ENCODE results near the gene DRD2.

Gene DRD2

GRCh38 chr11:113407163-113407562 is 68.0 kb downstream of the DRD2 start:
- no peak overlapping the region for H3K4me3 ChIP-seq (ENCODE audit: insufficient read depth, low read length, poor library complexity, severe bottlenecking)
- no peak overlapping the region for H3K27ac ChIP-seq (ENCODE audit: low read depth, low read length)
- H3K4me2 ChIP-seq (ENCODE audit: low read depth, low read length, poor library complexity, severe bottlenecking), result no peak overlapping the region

GRCh38 chr11:113405724-113406478 is 69.3 kb downstream of the DRD2 start:
- Histone ChIP-seq H3F3A (ENCODE audit: insufficient read depth) (no peaks in the 10 kb centered on the region), H3K9me3 (ENCODE audit: insufficient read depth, low read length) (no peaks in the 10 kb centered on the region), H2AFZ (ENCODE audit: low read depth, low read length, severe bottlenecking) (no peak overlapping the region), H3K27ac (ENCODE audit: low read depth, low read length) (no peak overlapping the region), H3K36me3 (ENCODE audit: low read length) (no peaks in the 10 kb centered on the region), H3K79me2 (ENCODE audit: insufficient read depth, low read length) (no peaks in the 10 kb centered on the region), H3K4me3 (ENCODE audit: insufficient read depth, low read length, poor library complexity, severe bottlenecking) (no peak overlapping the region), H3K9me2 (replicated peaks; ENCODE audit: insufficient read depth, low read length) (no peaks in the 10 kb centered on the region), H3K9ac (ENCODE audit: low read length) (no peak overlapping the region), H3K4me2 (ENCODE audit: low read depth, low read length, poor library complexity, severe bottlenecking) (no peak overlapping the region), H3K27me3 (ENCODE audit: low read length) (no peaks in the 10 kb centered on the region), H4K20me1 (ENCODE audit: low read depth, low read length) (no peaks in the 10 kb centered on the region)
- TF ChIP-seq CTCF (IDR thresholded peaks at IDR 0.05; ENCODE audit: insufficient read depth, low read length, poor library complexity, severe bottlenecking) (no peak), EZH2phosphoT487 (conservative IDR thresholded peaks at IDR 0.05; ENCODE audit: low read length) (no peak)

More at GRCh38 chr11:113407163-113407562, 68.0 kb downstream of the DRD2 start:
- Histone ChIP-seq H3K9me3 (ENCODE audit: insufficient read depth, low read length) (no peaks in the 10 kb centered on the region), H3K9ac (ENCODE audit: low read length) (no peak overlapping the region), H3K79me2 (ENCODE audit: insufficient read depth, low read length) (no peaks in the 10 kb centered on the region), H3K9me2 (replicated peaks; ENCODE audit: insufficient read depth, low read length) (no peaks in the 10 kb centered on the region), H3K36me3 (ENCODE audit: low read length) (no peaks in the 10 kb centered on the region), H2AFZ (ENCODE audit: low read depth, low read length, severe bottlenecking) (no peak overlapping the region), H4K20me1 (ENCODE audit: low read depth, low read length) (no peaks in the 10 kb centered on the region), H3K27me3 (ENCODE audit: low read length) (no peaks in the 10 kb centered on the region), H3F3A (ENCODE audit: insufficient read depth) (no peaks in the 10 kb centered on the region)
- TF ChIP-seq CTCF (IDR thresholded peaks at IDR 0.05; ENCODE audit: insufficient read depth, low read length, poor library complexity, severe bottlenecking), result no peak
- no peak for TF ChIP-seq EZH2phosphoT487 (conservative IDR thresholded peaks at IDR 0.05; ENCODE audit: low read length)

GRCh38 chr11:113404859-113405430 is 70.3 kb downstream of the DRD2 start:
- H3K27me3 ChIP-seq (ENCODE audit: low read length), result no peaks in the 10 kb centered on the region
- H3K9ac ChIP-seq (ENCODE audit: low read length), result no peak overlapping the region

More at GRCh38 chr11:113404859-113405430, 70.3 kb downstream of the DRD2 start:
- Histone ChIP-seq H2AFZ (ENCODE audit: low read depth, low read length, severe bottlenecking) (no peak overlapping the region), H3K9me2 (replicated peaks; ENCODE audit: insufficient read depth, low read length) (no peaks in the 10 kb centered on the region), H4K20me1 (ENCODE audit: low read depth, low read length) (no peaks in the 10 kb centered on the region), H3K4me3 (ENCODE audit: insufficient read depth, low read length, poor library complexity, severe bottlenecking) (no peak overlapping the region), H3K27ac (ENCODE audit: low read depth, low read length) (no peak overlapping the region), H3K4me2 (ENCODE audit: low read depth, low read length, poor library complexity, severe bottlenecking) (no peak overlapping the region), H3F3A (ENCODE audit: insufficient read depth) (no peaks in the 10 kb centered on the region), H3K79me2 (ENCODE audit: insufficient read depth, low read length) (no peaks in the 10 kb centered on the region), H3K9me3 (ENCODE audit: insufficient read depth, low read length) (no peaks in the 10 kb centered on the region), H3K36me3 (ENCODE audit: low read length) (no peaks in the 10 kb centered on the region)
- TF ChIP-seq CTCF (IDR thresholded peaks at IDR 0.05; ENCODE audit: insufficient read depth, low read length, poor library complexity, severe bottlenecking), result no peak
- TF ChIP-seq EZH2phosphoT487 (conservative IDR thresholded peaks at IDR 0.05; ENCODE audit: low read length), result no peak
